Astrocyte of the cerebellum (primary cell): Measurements from ENCODE around the gene UBXN7.
"Not testable (repeated sequence)": the region's sequence is repeated elsewhere in the genome, so short reads cannot be mapped to it uniquely, and the experiment has no call there.

ENCODE experiments used
- DNase-seq: peaks from one replicate; pipeline ENCODE4 v3.0.0-alpha.2; 2011; ENCODE audit warnings: low read depth
- H3K4me3 ChIP-seq: 2 replicates; pipeline ENCODE4 v1.5.1; 2011; ENCODE audit warnings: mild to moderate bottlenecking, low read depth, low read length, moderate library complexity
- CTCF ChIP-seq: IDR thresholded peaks from 2 replicates; pipeline ENCODE4 v1.5.1; 2012; ENCODE audit warnings: low read length, low read depth, moderate library complexity, mild to moderate bottlenecking; ENCODE audit errors: missing control alignments
- in situ Hi-C: cut with HindIII; loops from 2 replicates; pipeline ENCODE4 v1.10.0; 2017; ENCODE audit warnings: low sequenced_read_pairs

Gene UBXN7, protein sequence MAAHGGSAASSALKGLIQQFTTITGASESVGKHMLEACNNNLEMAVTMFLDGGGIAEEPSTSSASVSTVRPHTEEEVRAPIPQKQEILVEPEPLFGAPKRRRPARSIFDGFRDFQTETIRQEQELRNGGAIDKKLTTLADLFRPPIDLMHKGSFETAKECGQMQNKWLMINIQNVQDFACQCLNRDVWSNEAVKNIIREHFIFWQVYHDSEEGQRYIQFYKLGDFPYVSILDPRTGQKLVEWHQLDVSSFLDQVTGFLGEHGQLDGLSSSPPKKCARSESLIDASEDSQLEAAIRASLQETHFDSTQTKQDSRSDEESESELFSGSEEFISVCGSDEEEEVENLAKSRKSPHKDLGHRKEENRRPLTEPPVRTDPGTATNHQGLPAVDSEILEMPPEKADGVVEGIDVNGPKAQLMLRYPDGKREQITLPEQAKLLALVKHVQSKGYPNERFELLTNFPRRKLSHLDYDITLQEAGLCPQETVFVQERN

GRCh38 chr3:196432137-196432879 is at the start of gene UBXN7:
TSS of gene UBXN7 (minus strand) at chr3:196432427. CDS start at chr3:196432399, 28 bp downstream.
- peak within 1 kb of the TSS; percentile 78 for H3K4me3 ChIP-seq
- in situ Hi-C loops = no loop called here
- DNase-seq = peak; percentile 77
- TF ChIP-seq CTCF = no peak

- in situ Hi-C loops = no loop called here
- H3K4me3 ChIP-seq = no peak overlapping the region
- no peak for TF ChIP-seq CTCF
- DNase-seq = no peak
Observed at GRCh38 chr3:196477678-196478077, 45.5 kb upstream of the UBXN7 start.

DNA sequence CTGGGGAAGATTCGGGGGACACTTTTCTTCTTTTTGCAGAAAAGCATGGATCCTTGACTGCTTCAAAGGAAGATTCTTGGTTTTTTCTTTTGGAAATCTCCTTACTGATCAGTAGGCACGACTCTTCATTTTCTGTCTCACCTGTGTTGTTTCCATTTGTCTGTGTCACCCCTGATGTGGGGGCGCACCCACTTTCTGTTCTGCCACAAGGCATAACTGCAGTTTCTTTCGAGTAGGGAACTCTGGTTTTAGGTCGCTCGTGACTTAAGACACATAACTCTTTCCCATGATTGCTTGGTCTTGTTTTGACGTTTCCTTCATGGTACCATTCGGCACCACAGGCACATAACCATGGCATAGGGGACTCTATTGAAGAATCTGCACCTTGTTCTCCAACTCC is 40.1 kb upstream of the UBXN7 start:
- in situ Hi-C loops = no loop called here
- TF ChIP-seq CTCF = no peak
- H3K4me3 ChIP-seq = no peak overlapping the region
- DNase-seq = no peak

GRCh38 chr3:196471551-196471950 is 39.3 kb upstream of the UBXN7 start:
- TF ChIP-seq CTCF = no peak
- no peak overlapping the region for H3K4me3 ChIP-seq
- in situ Hi-C loops = no loop called here
- no peak for DNase-seq

GRCh38 chr3:196470182-196470581 is 38.0 kb upstream of the UBXN7 start:
- H3K4me3 ChIP-seq, in situ Hi-C loops, DNase-seq: not testable (repeated sequence)

DNA sequence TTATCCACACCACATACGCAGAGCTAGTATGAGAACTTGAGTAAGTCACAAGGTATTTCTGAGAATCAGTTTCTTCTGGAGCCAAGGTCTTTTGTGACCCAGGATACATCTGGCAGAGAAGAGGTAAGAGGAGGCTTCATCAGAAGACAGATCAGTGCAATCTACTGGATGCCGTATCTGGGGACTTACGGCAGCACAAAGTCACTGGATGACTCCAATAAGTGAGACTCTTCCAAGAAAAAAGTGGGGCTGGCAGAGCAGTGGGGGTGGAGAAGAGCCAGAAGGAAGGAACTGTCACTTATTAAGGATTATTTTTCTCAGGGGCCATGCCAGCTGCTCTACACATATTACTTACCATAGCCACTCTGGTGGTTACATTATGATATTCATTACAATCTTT is 31.6 kb upstream of the UBXN7 start:
- in situ Hi-C loops = no loop called here
- DNase-seq = no peak
- TF ChIP-seq CTCF = no peak
- H3K4me3 ChIP-seq = no peak overlapping the region

DNA sequence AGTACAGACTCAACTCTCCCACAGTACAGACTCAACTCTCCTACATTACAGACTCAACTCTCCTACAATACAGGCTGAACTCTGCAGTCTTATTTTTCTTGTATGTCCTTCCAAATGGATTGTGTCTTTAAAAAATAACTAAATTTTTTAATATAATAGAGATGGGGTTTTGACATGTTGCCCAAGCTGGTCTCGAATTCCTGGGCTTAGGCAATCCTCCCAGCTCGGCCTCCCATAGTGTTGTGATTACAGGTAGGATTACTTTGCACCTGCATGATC is 31.2 kb upstream of the UBXN7 start:
- in situ Hi-C loops = no loop called here
- no peak for DNase-seq
- no peak for TF ChIP-seq CTCF

GRCh38 chr3:196462680-196463477 is 30.7 kb upstream of the UBXN7 start:
- H3K4me3 ChIP-seq, DNase-seq, in situ Hi-C loops: not testable (repeated sequence)

More for the DNA sequence above, 31.2 kb upstream of the UBXN7 start:
- no peak overlapping the region for H3K4me3 ChIP-seq
